Posterior vena cava (tissue), 2 donors: ENCODE data around the gene OR52E2. TPM values are rescaled to one million over a fixed set of nuclear protein-coding genes. Genes with fewer than 3 reads are reported as not detected.

Experiments
- DNase-seq: peaks from one replicate; pipeline ENCODE4 v3.0.0-alpha.2; 2020; ENCODE audit warnings: low spot score
- intact Hi-C, 2 donors: fragments of 100-400 bp; cut with DNase I; formaldehyde crosslinking; loops; one replicate each; pipeline versions ENCODE4 v1.14.1 to v1.14.2; 2022 to 2023
- total RNA-seq, 2 donors: library from RNA; stranded (reverse); fragmentation: NEBNext Ultra II Directional; extraction: Animal tissue kit (Norgen Biotek cat#: 25700); gene quantifications; one replicate each; pipeline ENCODE4 v1.2.1, GENCODE V29; 2021
- donor health status: DM: yes; HTN: yes; CAD: no.
- donor health status: DM: yes; HTN: yes; CAD: no.

The OR52E2 gene
- total RNA-seq, 2 donors from 2014 or later = not detected

- no peak for DNase-seq
- intact Hi-C loops = no loop called here
Measured at GRCh38 chr11:5036669-5037068, 22.8 kb downstream of the OR52E2 start.

GRCh38 chr11:5021996-5022395 lies 37.4 kb downstream of the OR52E2 start:
- intact Hi-C loops = loop anchor here in 1 of 2 donors (1.0 kb wide), 1 partner anchor 31 kb away; no protein-coding TSS in a partner anchor

GRCh38 chr11:5013012-5013411 lies 46.4 kb downstream of the OR52E2 start:
- DNase-seq = no peak
- intact Hi-C loops = no loop called here

More at GRCh38 chr11:5021996-5022395, 37.4 kb downstream of the OR52E2 start:
- no peak for DNase-seq

- intact Hi-C loops = no loop called here
Measured at GRCh38 chr11:5011254-5011653, 48.2 kb downstream of the OR52E2 start.

More at GRCh38 chr11:5011254-5011653, 48.2 kb downstream of the OR52E2 start:
- DNase-seq = no peak

Other genes with a start within 250 kb of the OR52E2 start
- gene OR51F2, start 238.3 kb downstream of the OR52E2 start, total RNA-seq = not detected
- gene OR51S1, start 210.4 kb downstream of the OR52E2 start, total RNA-seq = not detected
- gene OR51T1, start 177.7 kb downstream of the OR52E2 start, total RNA-seq = not detected
- not detected for gene OR51A7, start 155.8 kb downstream of the OR52E2 start, total RNA-seq
- gene OR51G2, start 140.3 kb downstream of the OR52E2 start, total RNA-seq = not detected
- not detected for gene OR51G1, start 135.3 kb downstream of the OR52E2 start, total RNA-seq
- not detected for gene OR51A4, start 112.0 kb downstream of the OR52E2 start, total RNA-seq
- gene OR51A2, start 103.9 kb downstream of the OR52E2 start, total RNA-seq = not detected
- gene OR51L1, start 64.8 kb downstream of the OR52E2 start, total RNA-seq = not detected
- not detected for gene OR52J3, start 13.1 kb downstream of the OR52E2 start, total RNA-seq
- gene OR52E1, start 9.9 kb upstream of the OR52E2 start, total RNA-seq = not detected
- not detected for gene OR52A5, start 78.7 kb upstream of the OR52E2 start, total RNA-seq
- gene OR52A1, start 95.1 kb upstream of the OR52E2 start, total RNA-seq = not detected
- gene OR51V1, start 141.1 kb upstream of the OR52E2 start, total RNA-seq = not detected
- gene HBB, start 167.4 kb upstream of the OR52E2 start, total RNA-seq = 1,000 to 10,000 TPM; 1,053 to 3,910 TPM
- 1 to 10 TPM; 1.4 to 4.8 TPM for gene HBD, start 174.9 kb upstream of the OR52E2 start, total RNA-seq
- not detected for gene HBG1, start 190.2 kb upstream of the OR52E2 start, total RNA-seq
- under 1 TPM in 1 of 2 donors, not detected in 1; 0.71 TPM for gene HBG2, start 195.2 kb upstream of the OR52E2 start, total RNA-seq
- not detected for gene HBE1, start 210.3 kb upstream of the OR52E2 start, total RNA-seq
- gene OR51B4, start 242.3 kb upstream of the OR52E2 start, total RNA-seq = under 1 TPM in 1 of 2 donors, not detected in 1; 0.46 TPM